Suprapubic skin (tissue), 4 donors: ENCODE results near the gene BCL11A.

Experiments used
- CTCF ChIP-seq, 2 donors: fragments of 200-600 bp in 1 of 2; fragments of 450-650 bp in 1 of 2; sonication (generic) in 1 of 2; IDR thresholded peaks; one replicate each; pipeline ENCODE4 v1.5.1; 2016 to 2019; ENCODE audit warnings: antibody characterized with exemption in 2 of 2, mild to moderate bottlenecking in 1 of 2, moderate library complexity in 1 of 2
- POLR2A ChIP-seq, 2 donors: fragments of 450-650 bp; IDR thresholded peaks; one replicate each; pipeline ENCODE4 v1.6.1; 2017; ENCODE audit warnings: antibody characterized with exemption in 2 of 2, mild to moderate bottlenecking in 2 of 2, moderate library complexity in 2 of 2
- POLR2AphosphoS5 ChIP-seq, 3 donors: sonication (generic); formaldehyde crosslinking; IDR thresholded peaks; one replicate each; pipeline ENCODE4 v1.6.1; 2017; ENCODE audit warnings: antibody characterized with exemption in 3 of 3

- no peak for TF ChIP-seq CTCF (IDR thresholded peaks at IDR 0.05)
- no peak for TF ChIP-seq POLR2A (IDR thresholded peaks at IDR 0.05)
- TF ChIP-seq POLR2AphosphoS5 (IDR thresholded peaks at IDR 0.05) = no peak
Observed at GRCh38 chr2:60508339-60508917, 45.0 kb downstream of the BCL11A start.
